Progenitor cell of endocrine pancreas (in vitro differentiated cells): Measurements from ENCODE around the gene COL24A1. TPM values are rescaled to one million over a fixed set of nuclear protein-coding genes. Genes with fewer than 3 reads are reported as not detected.

Experiments used
- DNase-seq: peaks from one replicate; pipeline ENCODE4 v3.0.0; 2021; ENCODE audit warnings: low spot score; ENCODE audit not compliant: unreplicated experiment
- H3K27ac Mint-ChIP-seq: 2 replicates; pipeline ENCODE4 v1.8.0; 2021; ENCODE audit warnings: mild to moderate bottlenecking, moderate library complexity, mixed read lengths
- H3K27me3 Mint-ChIP-seq: 2 replicates; pipeline ENCODE4 v1.8.0; 2021; ENCODE audit warnings: mixed read lengths
- H3K36me3 Mint-ChIP-seq: 2 replicates; pipeline ENCODE4 v1.8.0; 2022; ENCODE audit warnings: mixed read lengths; ENCODE audit not compliant: insufficient read depth
- H3K4me1 Mint-ChIP-seq: 2 replicates; pipeline ENCODE4 v1.8.0; 2021; ENCODE audit warnings: low read depth, mixed read lengths
- H3K4me3 Mint-ChIP-seq: 2 replicates; pipeline ENCODE4 v1.8.0; 2021; ENCODE audit warnings: low read depth, mild to moderate bottlenecking, moderate library complexity, mixed read lengths
- H3K9me3 Mint-ChIP-seq: 2 replicates; pipeline ENCODE4 v1.8.0; 2021; ENCODE audit warnings: low read depth, mixed read lengths
- total RNA-seq: library from RNA; stranded (reverse); gene quantifications from 2 replicates; pipeline ENCODE4 v1.2.1, GENCODE V29; 2021
- TF ChIP-seq, protein P1 (sequence below): fragments of 200-600 bp; sonication (generic); IDR thresholded peaks from one replicate; pipeline ENCODE4 v1.5.0; 2021; ENCODE audit warnings: antibody characterized with exemption, mild to moderate bottlenecking; ENCODE audit not compliant: unreplicated experiment

COL24A1 gene
- total RNA-seq, 1 donor from 2014 or later: 1.1 TPM

DNA sequence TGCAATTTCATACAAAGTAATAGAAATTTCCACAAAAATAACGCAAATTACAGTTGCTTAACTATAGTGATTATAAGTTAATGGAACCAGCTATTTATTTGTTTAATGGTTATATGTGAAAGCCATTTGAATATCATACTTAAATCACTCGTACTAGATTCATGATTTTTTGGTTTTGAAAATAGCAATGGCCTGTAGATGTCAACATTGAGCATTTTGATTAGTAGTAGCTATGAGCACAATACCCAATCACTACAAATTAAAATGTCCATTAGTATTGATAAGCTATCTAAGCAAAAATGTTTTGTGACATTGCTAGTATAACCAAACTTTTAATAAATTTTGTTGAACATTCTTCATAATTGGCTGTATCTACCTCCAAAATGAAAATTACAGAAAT is 10.0 kb downstream of the COL24A1 start:
- Mint-ChIP-seq H3K9me3 (no peaks in the 10 kb centered on the region), H3K27me3 (peaks cover 11% of the 10 kb centered on the region), H3K36me3 (no peaks in the 10 kb centered on the region), H3K4me1 (no peaks in the 10 kb centered on the region), H3K27ac (no peak overlapping the region), H3K4me3 (no peak overlapping the region)
- DNase-seq: no peak
- TF ChIP-seq, protein P1, sequence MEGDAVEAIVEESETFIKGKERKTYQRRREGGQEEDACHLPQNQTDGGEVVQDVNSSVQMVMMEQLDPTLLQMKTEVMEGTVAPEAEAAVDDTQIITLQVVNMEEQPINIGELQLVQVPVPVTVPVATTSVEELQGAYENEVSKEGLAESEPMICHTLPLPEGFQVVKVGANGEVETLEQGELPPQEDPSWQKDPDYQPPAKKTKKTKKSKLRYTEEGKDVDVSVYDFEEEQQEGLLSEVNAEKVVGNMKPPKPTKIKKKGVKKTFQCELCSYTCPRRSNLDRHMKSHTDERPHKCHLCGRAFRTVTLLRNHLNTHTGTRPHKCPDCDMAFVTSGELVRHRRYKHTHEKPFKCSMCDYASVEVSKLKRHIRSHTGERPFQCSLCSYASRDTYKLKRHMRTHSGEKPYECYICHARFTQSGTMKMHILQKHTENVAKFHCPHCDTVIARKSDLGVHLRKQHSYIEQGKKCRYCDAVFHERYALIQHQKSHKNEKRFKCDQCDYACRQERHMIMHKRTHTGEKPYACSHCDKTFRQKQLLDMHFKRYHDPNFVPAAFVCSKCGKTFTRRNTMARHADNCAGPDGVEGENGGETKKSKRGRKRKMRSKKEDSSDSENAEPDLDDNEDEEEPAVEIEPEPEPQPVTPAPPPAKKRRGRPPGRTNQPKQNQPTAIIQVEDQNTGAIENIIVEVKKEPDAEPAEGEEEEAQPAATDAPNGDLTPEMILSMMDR: no peak

DNA sequence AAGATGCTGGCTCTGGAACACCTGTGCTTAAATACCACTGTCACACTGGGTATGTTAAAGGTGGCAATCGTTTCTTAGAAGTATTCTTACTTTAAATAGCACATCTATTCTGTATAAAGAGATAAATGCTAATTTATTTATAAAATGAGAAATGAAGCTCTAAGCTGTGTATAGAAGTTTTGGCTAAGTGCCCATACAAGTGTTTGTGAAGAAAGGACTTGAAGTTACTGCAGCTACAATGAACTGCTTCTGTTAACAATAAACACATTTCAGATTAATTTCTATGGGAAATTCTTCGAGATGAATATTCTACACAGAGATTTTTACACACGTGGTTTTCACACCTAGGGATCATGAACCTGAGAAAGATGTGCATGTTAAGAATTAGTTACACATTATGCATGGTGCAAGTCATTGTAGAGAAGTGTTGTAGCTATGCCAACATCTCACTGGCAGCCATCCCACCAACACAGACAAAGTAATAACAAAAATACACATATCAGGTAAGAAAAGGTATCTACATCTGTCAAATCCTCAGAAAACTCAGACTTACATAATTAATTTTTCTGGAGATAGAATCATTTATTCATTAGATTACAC is 16.2 kb downstream of the COL24A1 start:
- Mint-ChIP-seq H3K4me3 (no peak overlapping the region), H3K4me1 (no peaks in the 10 kb centered on the region), H3K9me3 (no peaks in the 10 kb centered on the region), H3K36me3 (no peaks in the 10 kb centered on the region), H3K27ac (no peak overlapping the region), H3K27me3 (peaks cover 5% of the 10 kb centered on the region)
- no peak for DNase-seq
- TF ChIP-seq, protein P1: no peak

DNA sequence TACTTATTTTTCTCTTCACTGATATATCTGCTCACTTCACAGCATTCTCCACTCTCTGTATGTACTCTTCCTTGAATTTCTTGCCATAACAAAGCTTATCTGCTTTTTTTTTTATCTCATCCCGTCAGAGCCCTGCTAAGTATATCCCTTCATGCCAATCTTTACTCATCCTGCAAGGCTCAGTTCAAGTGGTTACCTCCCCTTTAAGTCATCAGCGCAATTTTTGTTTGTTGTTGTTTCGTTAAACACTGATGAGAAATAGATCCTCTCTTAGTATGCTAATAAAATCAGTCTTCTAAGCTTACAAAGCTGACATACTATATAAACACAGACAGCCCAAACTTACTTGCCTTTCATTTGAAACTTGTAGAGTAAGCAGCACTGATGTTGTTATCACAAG is 17.8 kb downstream of the COL24A1 start:
- H3K9me3 Mint-ChIP-seq: no peaks in the 10 kb centered on the region
- TF ChIP-seq, protein P1: no peak
- H3K27ac Mint-ChIP-seq: no peak overlapping the region
- H3K4me3 Mint-ChIP-seq: no peak overlapping the region
- H3K27me3 Mint-ChIP-seq: peaks cover 2% of the 10 kb centered on the region
- H3K36me3 Mint-ChIP-seq: no peaks in the 10 kb centered on the region
- no peaks in the 10 kb centered on the region for H3K4me1 Mint-ChIP-seq
- no peak for DNase-seq

DNA sequence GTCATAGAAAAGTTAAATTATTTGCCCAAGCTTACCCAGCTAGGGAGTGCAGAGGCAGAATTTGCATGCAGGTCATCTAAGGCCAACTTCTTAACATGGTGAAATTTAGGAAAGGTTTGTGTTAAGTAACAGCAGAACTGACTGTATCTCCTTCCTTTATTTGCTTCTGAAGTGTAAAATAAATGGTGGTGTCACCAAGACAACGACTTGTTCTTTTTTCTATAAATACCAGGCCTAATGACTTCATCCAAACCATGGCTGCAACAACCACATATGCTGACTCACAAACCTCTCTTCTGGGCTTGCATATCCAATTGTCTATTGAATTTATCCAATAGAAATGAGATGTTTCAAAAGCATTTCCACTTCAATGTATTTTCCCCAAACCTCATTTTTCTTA is 19.1 kb downstream of the COL24A1 start:
- Mint-ChIP-seq H3K9me3 (no peaks in the 10 kb centered on the region), H3K4me3 (no peak overlapping the region), H3K36me3 (no peaks in the 10 kb centered on the region), H3K27ac (no peak overlapping the region), H3K27me3 (no peaks in the 10 kb centered on the region), H3K4me1 (no peaks in the 10 kb centered on the region)
- TF ChIP-seq, protein P1: no peak
- DNase-seq: no peak

DNA sequence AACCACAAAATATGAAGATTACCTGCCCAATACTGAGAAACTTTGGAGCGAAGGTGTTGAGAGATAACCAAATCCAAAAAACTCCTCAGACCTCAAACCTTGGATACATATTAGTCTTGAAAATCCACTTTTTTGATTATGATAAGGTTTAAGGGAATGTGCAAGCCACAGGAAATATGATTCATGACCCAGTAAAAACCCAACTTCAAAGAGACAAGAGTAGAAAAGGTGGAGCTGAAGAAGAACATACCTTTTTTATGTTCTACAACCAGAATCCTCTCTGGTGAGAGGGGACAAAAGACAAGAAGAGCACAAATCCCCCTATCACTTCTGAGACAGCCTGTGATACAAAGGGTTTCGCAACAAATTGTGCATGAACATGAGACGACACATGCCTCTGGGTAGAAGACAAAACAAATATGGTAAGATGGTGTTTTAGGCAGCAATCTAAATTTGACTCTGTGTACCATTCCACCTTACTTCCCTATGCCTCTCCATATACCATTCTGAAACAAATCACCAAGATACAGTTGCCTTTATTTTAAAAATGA is 37.3 kb downstream of the COL24A1 start:
- H3K27me3 Mint-ChIP-seq: peaks cover 3% of the 10 kb centered on the region
- no peak overlapping the region for H3K4me3 Mint-ChIP-seq
- H3K36me3 Mint-ChIP-seq: no peaks in the 10 kb centered on the region
- H3K27ac Mint-ChIP-seq: no peak overlapping the region
- H3K9me3 Mint-ChIP-seq: peaks cover 14% of the 10 kb centered on the region
- no peak for DNase-seq
- H3K4me1 Mint-ChIP-seq: no peaks in the 10 kb centered on the region
- TF ChIP-seq, protein P1: no peak
